Stimulated activated CD4-positive, alpha-beta T cell treated with anti-CD3 and anti-CD28 coated beads, Interleukin-2, amount 100 ng/mL, for 4 hours (primary cell): ENCODE results near the gene C2CD4A.

Experiments
- DNase-seq: peaks from one replicate; pipeline ENCODE4 v3.0.0-alpha.2; 2020; ENCODE audit warnings: low read depth

The C2CD4A gene

DNA sequence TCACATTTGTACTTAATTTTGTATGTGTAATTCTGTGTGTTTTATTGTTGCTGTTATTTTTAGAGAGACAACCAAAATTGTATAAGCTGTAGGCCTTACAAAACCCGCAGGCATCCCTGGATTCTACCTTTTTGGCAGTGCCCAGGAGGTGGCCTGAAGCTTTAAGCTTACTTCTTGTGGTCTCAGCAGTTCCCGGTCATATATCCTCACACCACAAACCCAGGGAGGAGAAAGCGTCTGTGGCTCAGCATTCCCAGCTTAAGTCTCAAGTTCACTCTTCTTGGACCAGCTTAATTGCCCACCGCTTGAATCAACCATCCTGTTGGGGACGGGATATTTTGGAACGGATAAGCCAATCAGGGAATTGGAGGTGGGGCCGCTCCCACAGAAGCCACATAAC, 36.7 kb downstream of the C2CD4A start:
- no peak for DNase-seq

DNA sequence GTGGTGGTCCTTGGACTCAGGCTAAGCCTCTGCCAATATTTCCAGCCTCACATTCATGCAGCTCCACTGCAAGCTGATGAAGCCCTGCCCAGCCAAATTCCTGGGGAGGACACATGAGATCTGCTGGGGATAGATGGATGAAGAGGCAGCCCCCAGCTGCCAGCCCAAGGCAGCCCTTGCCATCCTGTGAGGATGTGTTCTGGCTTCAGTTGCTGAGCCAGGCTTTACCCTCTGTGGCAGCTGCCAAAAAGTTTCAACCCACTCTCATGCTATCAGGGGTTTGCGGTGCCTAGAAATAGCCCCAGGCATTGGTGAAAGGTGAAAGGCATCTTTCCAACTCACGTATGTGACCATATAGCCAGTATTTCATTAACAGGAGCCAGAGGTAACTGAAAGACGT, 37.6 kb downstream of the C2CD4A start:
- DNase-seq: no peak

DNA sequence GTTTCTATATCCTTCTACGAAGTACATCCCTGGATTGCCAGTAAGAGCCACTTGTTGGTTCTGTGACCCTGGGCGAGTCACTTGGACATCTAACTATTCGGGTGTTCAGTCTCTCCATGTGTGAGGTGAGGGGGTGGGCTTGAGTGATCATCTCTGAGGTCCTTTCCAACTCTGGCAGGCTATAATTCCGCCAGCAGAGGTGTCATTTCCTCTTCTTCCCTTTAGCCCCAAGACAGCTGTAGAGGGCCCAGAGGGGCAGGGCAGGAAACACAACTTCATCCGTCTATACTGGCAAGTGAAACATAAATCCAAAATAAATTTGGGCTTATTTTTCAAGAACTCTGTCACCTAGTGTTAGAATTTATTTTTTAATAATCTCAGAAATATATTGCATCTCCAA, 38.1 kb downstream of the C2CD4A start:
- no peak for DNase-seq

DNA sequence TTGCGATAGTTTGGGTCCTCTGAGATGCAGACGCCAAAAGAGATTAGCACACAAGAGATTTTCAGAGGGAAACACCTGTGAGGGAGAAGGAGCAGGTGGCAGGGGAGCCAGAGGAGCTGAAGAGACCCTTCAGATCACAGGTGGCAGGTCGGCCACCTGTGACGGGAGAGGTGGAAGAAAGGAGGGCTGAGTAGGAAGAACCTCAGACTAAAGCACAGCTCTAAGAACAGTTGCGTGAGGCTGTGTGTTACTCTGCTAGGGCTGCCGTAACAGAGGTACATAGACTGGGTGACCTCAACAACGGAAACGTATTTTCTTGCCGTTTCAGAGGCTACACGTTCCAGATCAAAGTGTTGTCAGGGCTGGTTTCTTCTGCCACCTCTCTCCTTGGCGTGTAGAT, 38.5 kb downstream of the C2CD4A start:
- DNase-seq: no peak

DNA sequence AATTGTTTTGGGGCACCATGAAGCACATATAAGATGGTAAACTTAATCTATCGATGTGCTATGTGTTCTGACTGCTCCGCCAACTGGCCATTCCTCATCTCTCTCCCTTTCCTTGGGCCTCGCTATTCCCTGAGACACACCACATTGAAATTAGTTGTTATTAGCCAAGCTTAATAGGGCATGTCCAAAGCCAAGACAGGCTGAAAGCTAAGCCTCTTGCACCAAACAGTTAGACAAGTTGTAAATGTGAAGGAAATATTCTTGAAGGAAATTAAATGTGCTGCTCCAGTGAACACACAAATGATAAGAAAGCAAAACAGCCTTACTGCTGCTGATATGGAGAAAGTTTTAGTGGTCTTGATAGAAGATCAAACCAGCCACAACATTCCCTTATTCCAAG, 39.3 kb downstream of the C2CD4A start:
- DNase-seq: no peak

DNA sequence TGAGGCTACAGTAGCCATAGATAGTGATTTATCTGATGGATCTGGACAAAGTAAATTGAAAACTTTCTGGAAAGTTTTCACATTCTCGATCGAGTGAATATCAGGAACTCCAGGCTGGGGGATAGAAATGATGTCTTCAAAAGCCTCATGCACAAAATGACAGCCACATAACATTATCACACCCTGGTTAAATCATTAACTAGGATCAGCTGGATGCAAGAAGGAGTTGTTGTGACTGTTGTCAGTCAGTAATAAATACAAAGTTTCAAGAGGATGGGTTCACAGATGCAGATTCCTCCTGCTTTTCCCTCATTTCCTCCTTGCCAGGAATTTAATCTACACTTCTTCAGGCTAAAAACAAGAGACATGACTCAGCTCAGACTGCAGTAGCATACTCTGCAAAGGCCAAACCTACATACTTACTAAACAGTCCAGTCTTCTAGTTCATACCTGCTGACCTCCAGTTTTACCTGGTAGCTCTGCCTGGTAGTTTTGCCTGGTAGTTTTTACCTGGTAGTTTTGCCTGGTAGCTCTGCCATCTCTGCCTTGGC, 40.9 kb downstream of the C2CD4A start:
- DNase-seq: no peak

DNA sequence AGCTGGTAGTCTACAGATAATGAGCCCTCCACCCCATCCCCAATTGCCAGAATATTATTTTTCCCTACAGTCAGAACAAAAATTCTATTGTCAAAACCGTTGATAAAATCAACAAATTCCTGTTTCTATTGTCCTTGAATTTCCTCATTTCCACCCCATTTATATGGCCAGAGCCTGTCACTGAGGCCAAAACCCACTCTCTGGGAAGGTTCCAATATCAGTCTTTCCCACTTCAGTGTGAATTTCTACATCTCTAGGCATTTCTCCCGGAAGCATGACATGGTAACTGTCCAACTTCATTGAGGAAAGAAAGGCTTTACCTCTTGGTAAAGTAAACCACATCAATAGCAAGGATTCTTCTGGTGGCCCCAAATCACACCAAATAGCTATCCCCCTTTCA, 41.6 kb downstream of the C2CD4A start:
- DNase-seq: no peak

DNA sequence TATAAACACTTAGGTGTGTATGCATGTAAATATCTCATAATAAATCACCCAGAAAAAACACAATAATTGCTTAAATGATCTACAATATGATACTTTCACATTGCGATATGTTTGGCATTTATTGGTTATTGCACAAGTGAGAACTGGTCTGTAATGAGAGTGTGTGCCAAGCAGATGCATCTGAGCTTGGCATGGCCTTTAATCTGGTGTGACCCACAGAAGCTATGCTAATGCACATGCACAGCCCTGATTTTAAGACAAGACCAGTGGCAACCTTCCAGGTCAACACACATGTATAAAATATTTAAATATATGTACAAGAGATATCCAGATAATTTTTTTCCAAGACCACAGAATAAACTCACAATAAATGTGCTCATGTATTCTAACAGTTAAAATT, 42.7 kb downstream of the C2CD4A start:
- no peak for DNase-seq

DNA sequence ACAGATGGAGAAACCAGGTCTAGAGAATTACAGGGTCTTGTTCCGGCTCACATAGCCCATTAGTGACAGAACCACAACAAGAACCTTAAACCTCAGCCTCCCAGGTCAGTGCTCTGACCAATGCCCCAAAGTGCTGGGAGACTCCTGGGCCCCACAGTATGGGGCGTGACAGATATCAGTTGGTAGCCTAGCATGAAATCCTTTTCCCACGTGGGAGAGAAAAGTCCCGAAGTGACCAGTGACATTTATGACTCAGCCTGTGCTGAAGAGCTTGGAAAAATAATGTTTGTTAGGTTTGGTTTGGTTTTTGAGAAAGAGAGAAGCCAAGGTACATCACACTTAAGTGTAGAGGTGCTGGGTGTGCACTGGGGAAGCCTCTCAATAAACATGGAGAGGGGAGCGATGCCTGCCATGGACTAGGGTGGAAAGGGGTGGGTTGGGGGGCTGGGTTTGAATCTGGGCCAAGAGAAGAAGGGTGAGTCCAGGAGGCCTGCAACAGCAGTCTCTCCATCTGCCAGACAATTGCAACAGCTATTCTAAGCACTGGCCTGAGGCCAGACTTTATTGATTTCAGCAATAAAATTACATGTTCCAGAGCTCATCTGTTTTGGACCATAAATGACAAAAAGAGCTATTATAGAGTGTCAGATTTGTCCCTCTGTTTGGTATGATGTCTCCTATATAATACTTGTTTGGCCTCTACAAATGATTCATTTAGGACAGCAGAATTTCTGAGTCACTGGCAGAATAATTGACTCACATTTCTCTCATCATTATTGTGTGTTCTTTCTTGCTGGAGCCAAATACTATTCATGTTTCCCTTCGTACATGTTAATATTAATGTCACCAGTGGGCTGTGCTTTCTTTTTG, 43.4 kb downstream of the C2CD4A start:
- no peak for DNase-seq

DNA sequence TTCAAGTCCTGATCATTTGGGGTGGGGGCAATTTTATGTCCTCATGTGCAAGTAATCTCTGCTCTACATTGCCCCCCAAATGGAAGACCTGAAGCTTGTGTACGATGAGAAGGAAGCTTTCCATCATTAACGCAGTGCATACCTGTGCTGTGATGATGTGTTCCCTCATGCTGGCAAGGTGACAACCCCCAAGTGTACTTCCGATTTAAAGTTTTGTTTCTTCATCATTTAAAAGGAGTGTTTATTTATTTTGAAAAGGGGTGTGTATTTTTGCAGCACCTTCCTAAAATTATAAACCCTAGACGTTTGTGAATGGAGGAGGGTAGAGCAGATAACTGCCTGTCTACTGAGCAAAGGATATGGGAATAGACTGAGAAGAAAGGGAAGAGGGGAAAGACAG, 45.3 kb downstream of the C2CD4A start:
- no peak for DNase-seq

DNA sequence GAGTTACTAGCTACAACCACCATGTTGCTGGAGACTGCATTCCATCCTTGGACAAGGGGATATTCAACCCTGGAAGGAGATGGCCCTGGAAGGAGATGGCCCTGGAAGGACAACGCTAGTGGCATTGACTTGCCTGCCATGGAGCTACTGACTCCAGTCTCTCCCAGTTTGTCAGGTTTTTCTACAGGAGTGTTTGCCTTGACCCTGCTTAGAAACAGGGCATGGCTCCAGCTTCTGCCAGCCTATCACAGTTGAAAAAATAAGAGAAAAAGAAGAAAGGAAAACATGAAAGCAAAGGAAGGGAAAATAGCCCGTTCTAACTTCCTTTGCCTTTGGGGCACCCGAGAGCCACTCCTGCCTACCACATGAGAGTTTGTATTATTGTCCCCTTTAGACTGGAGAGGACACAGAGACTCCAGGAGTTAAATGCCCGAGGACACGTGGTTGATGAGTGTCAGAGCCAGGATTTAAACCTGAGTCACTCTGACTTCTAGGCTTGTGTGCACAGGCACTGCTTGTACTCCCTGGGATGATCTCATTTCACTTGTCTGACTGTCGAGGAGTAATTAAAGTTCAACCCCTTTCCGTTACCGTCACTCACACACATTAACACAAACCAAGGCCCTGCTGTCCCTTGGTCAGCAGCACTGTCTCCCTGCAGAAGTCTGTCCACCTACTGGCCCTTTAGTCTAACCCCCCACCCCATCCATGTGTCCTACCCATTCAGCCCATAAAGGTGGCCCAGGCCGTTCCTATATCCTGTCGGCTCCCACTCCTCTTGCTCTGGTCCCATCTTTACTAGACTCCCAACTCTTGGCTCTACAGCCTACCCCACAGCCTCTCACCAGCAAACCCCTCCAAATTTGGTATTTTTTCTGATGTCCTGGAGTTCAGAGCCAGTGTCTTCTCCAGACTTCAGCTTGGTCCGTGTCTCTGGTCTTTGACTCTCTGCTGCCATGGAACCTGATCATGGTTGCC, 46.1 kb downstream of the C2CD4A start:
- no peak for DNase-seq

DNA sequence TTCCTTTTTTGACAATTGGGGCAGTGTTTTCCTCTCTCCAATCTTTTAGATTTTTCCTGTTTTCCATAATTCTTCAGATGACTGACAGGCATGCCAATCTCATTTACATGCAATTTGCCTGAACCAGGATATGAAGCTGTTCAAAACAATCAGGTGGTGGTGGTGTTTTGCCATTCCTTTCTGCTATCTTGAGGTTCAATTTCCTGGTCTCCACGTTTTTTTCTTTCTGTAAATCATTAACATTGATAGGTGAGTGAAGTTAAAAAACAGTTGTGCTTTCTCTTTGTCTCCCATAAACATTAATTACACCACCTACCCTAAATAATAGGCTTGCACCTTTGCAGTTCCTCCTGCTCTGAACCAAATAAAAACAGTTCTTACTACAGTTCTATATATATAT, 49.1 kb downstream of the C2CD4A start:
- no peak for DNase-seq

DNA sequence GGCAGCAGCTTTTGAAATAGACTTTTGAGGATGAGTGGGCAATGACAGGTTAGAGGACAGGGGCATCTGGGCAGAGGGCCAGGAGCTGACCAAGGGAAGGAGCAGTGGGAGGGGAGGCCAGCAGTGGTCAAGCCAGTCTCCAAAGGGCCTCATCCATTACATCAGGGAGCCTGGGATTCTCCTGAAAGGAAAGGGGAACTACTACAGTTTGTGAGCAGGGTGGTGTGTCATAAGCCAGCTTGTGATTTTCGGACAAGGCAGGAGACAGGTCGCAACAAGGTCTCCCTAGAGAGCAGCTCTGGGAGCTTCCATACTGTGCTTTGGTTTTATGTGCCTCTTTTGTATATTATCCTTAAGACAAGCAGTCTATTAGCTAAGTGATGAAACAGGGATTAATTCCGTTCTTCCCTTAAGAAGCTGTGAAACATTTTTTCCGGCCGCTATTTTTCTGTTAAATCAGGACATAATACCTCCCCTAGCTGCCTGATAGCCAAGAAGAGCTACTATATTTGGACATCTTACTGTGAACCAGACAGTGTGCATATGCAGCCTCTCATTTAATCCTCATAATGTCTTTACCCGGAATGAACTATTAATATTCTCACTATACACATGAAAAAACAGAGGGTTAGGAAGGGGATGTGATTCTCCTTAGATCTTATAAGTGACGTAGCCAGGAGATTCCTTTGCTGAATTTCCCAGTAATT, 51.9 kb downstream of the C2CD4A start:
- no peak for DNase-seq

DNA sequence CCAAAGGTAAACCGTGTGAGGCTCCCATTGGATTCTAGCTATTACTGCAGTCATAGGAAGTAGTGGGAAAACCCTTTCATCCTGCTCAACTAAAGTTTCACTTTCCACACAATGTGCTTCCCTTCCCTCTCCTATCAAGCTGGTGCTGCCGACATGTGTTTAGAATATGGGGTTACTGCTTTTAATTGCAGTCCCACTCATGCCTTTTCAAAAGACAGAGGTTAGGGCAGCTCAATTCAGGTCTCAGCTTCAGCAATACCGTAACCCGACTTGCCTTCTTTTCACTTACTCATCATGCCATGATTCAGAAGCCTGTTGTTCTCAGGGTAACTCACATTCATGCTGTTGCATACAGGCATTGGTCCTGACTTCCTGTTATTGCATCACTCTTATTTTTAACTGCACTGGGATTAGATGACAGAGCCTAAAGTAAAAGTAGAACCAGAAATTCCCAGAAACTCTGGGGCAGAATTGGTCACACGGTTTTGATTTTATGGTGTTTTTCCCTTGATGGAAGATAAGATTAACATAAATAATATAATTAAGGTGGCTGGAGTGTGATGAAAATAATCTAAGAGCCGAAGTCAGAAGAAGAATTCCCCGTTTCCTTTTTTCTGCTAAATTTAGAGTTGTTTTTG, 52.6 kb downstream of the C2CD4A start:
- no peak for DNase-seq

DNA sequence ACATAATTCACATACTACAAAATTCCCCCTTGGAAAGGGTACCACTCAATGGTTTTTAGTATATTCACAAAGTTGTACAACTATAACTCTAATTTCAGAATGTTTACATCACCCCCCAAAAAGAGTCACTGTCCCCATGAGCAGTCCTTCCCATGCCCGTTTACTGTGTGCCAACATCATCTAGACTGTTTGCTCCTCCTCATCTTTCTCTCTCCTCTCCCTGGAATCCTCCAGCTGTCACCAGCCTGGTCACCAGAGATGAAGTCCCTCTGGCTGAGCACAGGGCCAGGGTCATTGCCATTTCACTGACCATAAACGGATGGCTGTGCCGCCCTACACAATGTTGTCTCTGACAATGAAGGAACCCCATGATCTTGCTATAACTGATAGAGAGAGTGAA, 53.1 kb downstream of the C2CD4A start:
- no peak for DNase-seq
